Osteocyte (in vitro differentiated cells): Measurements from ENCODE around the gene CAMKMT. TPM values are rescaled to one million over a fixed set of nuclear protein-coding genes. Genes with fewer than 3 reads are reported as not detected.

Experiments
- DNase-seq: peaks from one replicate; pipeline ENCODE4 v3.0.0; 2021; ENCODE audit warnings: mixed read lengths; ENCODE audit not compliant: unreplicated experiment; ENCODE audit errors: extremely low spot score
- H3K27ac Mint-ChIP-seq: one replicate; pipeline ENCODE4 v1.8.0; 2021; ENCODE audit warnings: mild to moderate bottlenecking, mixed read lengths; ENCODE audit not compliant: unreplicated experiment
- H3K27me3 Mint-ChIP-seq: one replicate; pipeline ENCODE4 v1.8.0; 2021; ENCODE audit warnings: mixed read lengths; ENCODE audit not compliant: unreplicated experiment
- H3K36me3 Mint-ChIP-seq: one replicate; pipeline ENCODE4 v1.8.0; 2021; ENCODE audit warnings: mixed read lengths; ENCODE audit not compliant: unreplicated experiment
- H3K4me1 Mint-ChIP-seq: one replicate; pipeline ENCODE4 v1.8.0; 2021; ENCODE audit warnings: mixed read lengths; ENCODE audit not compliant: unreplicated experiment
- H3K4me3 Mint-ChIP-seq: one replicate; pipeline ENCODE4 v1.8.0; 2021; ENCODE audit warnings: mild to moderate bottlenecking, moderate library complexity, mixed read lengths; ENCODE audit not compliant: unreplicated experiment
- H3K9me3 Mint-ChIP-seq: one replicate; pipeline ENCODE4 v1.8.0; 2021; ENCODE audit warnings: mixed read lengths; ENCODE audit not compliant: unreplicated experiment
- CTCF ChIP-seq: fragments of 200-600 bp; sonication (generic); IDR thresholded peaks from 2 replicates; pipeline ENCODE4 v1.5.0; 2021; ENCODE audit warnings: antibody characterized with exemption, mild to moderate bottlenecking, moderate library complexity
- total RNA-seq: library from RNA; stranded (reverse); gene quantifications from 2 replicates; pipeline ENCODE4 v1.2.1, GENCODE V29; 2021

The CAMKMT gene
- total RNA-seq, 1 donor from 2014 or later, result 10.9 TPM

GRCh38 chr2:44771522-44771921, 409.8 kb downstream of the CAMKMT start:
- Mint-ChIP-seq H3K4me1 (peaks cover 7% of the 10 kb centered on the region), H3K4me3 (no peak overlapping the region), H3K27me3 (peaks cover 38% of the 10 kb centered on the region), H3K36me3 (peaks cover 3% of the 10 kb centered on the region), H3K9me3 (no peaks in the 10 kb centered on the region), H3K27ac (no peak overlapping the region)
- DNase-seq, result no peak
- TF ChIP-seq CTCF, result no peak

GRCh38 chr2:44772131-44772530, 410.4 kb downstream of the CAMKMT start:
- H3K36me3 Mint-ChIP-seq, result peaks cover 3% of the 10 kb centered on the region
- TF ChIP-seq CTCF, result no peak
- no peaks in the 10 kb centered on the region for H3K9me3 Mint-ChIP-seq
- H3K4me1 Mint-ChIP-seq, result peaks cover 7% of the 10 kb centered on the region
- no peak overlapping the region for H3K27ac Mint-ChIP-seq
- H3K4me3 Mint-ChIP-seq, result no peak overlapping the region
- peaks cover 37% of the 10 kb centered on the region for H3K27me3 Mint-ChIP-seq
- no peak for DNase-seq

- Mint-ChIP-seq H3K27me3 (peaks cover 37% of the 10 kb centered on the region), H3K4me1 (peaks cover 14% of the 10 kb centered on the region), H3K9me3 (no peaks in the 10 kb centered on the region), H3K4me3 (no peak overlapping the region), H3K27ac (no peak overlapping the region), H3K36me3 (peaks cover 3% of the 10 kb centered on the region)
- no peak for DNase-seq
- TF ChIP-seq CTCF, result no peak
Observed at GRCh38 chr2:44772669-44773378, 411.1 kb downstream of the CAMKMT start.

GRCh38 chr2:44774826-44775492, 413.2 kb downstream of the CAMKMT start:
- Mint-ChIP-seq H3K27ac (no peak overlapping the region), H3K9me3 (no peaks in the 10 kb centered on the region), H3K4me1 (peaks cover 19% of the 10 kb centered on the region), H3K36me3 (no peaks in the 10 kb centered on the region), H3K27me3 (peaks cover 34% of the 10 kb centered on the region), H3K4me3 (no peak overlapping the region)
- no peak for DNase-seq
- no peak for TF ChIP-seq CTCF

GRCh38 chr2:44777036-44777435, 415.3 kb downstream of the CAMKMT start:
- Mint-ChIP-seq H3K27ac (no peak overlapping the region), H3K36me3 (peaks cover 2% of the 10 kb centered on the region), H3K9me3 (peaks cover 5% of the 10 kb centered on the region), H3K4me3 (no peak overlapping the region), H3K4me1 (peaks cover 19% of the 10 kb centered on the region), H3K27me3 (peaks cover 36% of the 10 kb centered on the region)
- no peak for TF ChIP-seq CTCF
- no peak for DNase-seq
